Liver (tissue), 9 donors: ENCODE data around the gene PUSL1. TPM values are rescaled to one million over a fixed set of nuclear protein-coding genes. Genes with fewer than 3 reads are reported as not detected.

Experiments
- DNase-seq: peaks from one replicate; pipeline ENCODE4 v3.0.0-alpha.2; 2017; ENCODE audit warnings: low spot score
- H3K27ac ChIP-seq, 2 donors: one replicate each; pipeline ENCODE4 v1.7.0; 2013; ENCODE audit warnings: inconsistent platforms in 2 of 2, low read length in 2 of 2, control low read depth in 1 of 2, low read depth in 1 of 2, mild to moderate bottlenecking in 1 of 2
- H3K27me3 ChIP-seq, 4 donors: one replicate each; pipeline versions ENCODE4 v1.6.1 to v1.7.0; 2013; ENCODE audit warnings: low read length in 3 of 4, inconsistent platforms in 1 of 4, mild to moderate bottlenecking in 1 of 4, moderate library complexity in 1 of 4; ENCODE audit not compliant: control insufficient read depth in 4 of 4, insufficient read depth in 4 of 4
- H3K36me3 ChIP-seq, 4 donors: one replicate each; pipeline versions ENCODE4 v1.6.1 to v1.7.0; 2013; ENCODE audit warnings: low read length in 3 of 4, mild to moderate bottlenecking in 3 of 4, low read depth in 1 of 4, moderate library complexity in 1 of 4; ENCODE audit not compliant: control insufficient read depth in 4 of 4, insufficient read depth in 3 of 4
- H3K4me1 ChIP-seq, 4 donors: one replicate each; pipeline versions ENCODE4 v1.6.1 to v1.7.0; 2013; ENCODE audit warnings: low read length in 3 of 4, mild to moderate bottlenecking in 3 of 4, moderate library complexity in 1 of 4; ENCODE audit not compliant: control insufficient read depth in 4 of 4, insufficient read depth in 4 of 4
- H3K4me3 ChIP-seq, 3 donors: one replicate each; pipeline versions ENCODE4 v1.6.1 to v1.7.0; 2013; ENCODE audit warnings: low read length in 3 of 3, control low read depth in 1 of 3, low read depth in 1 of 3, mild to moderate bottlenecking in 1 of 3
- H3K9ac ChIP-seq, 2 donors: one replicate each; pipeline ENCODE4 v1.7.0; 2013; ENCODE audit warnings: low read length in 2 of 2, mild to moderate bottlenecking in 2 of 2, moderate library complexity in 2 of 2, control low read depth in 1 of 2, low read depth in 1 of 2
- H3K9me3 ChIP-seq, 4 donors: one replicate each; pipeline versions ENCODE4 v1.6.1 to v1.7.0; 2013; ENCODE audit warnings: low read length in 3 of 4; ENCODE audit not compliant: control insufficient read depth in 4 of 4
- EGR1 ChIP-seq, 2 donors: IDR thresholded peaks; 2 replicates each; pipeline ENCODE4 v1.6.1; 2016 to 2018; ENCODE audit warnings: antibody characterized with exemption in 2 of 2, low read depth in 2 of 2
- FOXA1 ChIP-seq: IDR thresholded peaks from 2 replicates; pipeline ENCODE4 v1.6.1; 2016; ENCODE audit warnings: antibody characterized with exemption
- FOXA2 ChIP-seq: IDR thresholded peaks from 2 replicates; pipeline ENCODE4 v1.6.1; 2016; ENCODE audit warnings: antibody characterized with exemption
- HNF4G ChIP-seq: IDR thresholded peaks from 2 replicates; pipeline ENCODE4 v1.6.1; 2016; ENCODE audit warnings: antibody characterized with exemption
- NR2F2 ChIP-seq: IDR thresholded peaks from 2 replicates; pipeline ENCODE4 v1.6.1; 2016; ENCODE audit warnings: antibody characterized with exemption
- RAD21 ChIP-seq, 2 donors: IDR thresholded peaks; 2 replicates each; pipeline ENCODE4 v1.6.1; 2016; ENCODE audit warnings: antibody characterized with exemption in 2 of 2, mild to moderate bottlenecking in 2 of 2
- RXRA ChIP-seq, 2 donors: IDR thresholded peaks; 2 replicates each; pipeline ENCODE4 v1.6.1; 2017 to 2018; ENCODE audit warnings: antibody characterized with exemption in 2 of 2, mild to moderate bottlenecking in 1 of 2
- WGBS: extraction: QIAGEN DNeasy Blood & Tissue Kit; methylation state at CpG from one replicate; pipeline ENCODE4 v1.1.7; 2013; 5-methylcytosine and 5-hydroxymethylcytosine counted together
- polyA plus RNA-seq, 2 donors: library from polyadenylated mRNA; stranded (reverse) in 1 of 2; unstranded in 1 of 2; fragments of 200-250 nt in 1 of 2; fragments of >200 nt in 1 of 2; fragmentation: Nextera tagmentation in 1 of 2; extraction: Ambion mirVana in 1 of 2; gene quantifications; one replicate each; pipeline versions ENCODE4 v1.2.1 to v1.2.3, GENCODE V29; 2013 to 2015
- total RNA-seq, 2 donors: library from RNA; depleted of rRNA; stranded (reverse); fragments of >200 nt; gene quantifications; one replicate each; pipeline ENCODE4 v1.2.3, GENCODE V29; 2014
- TF ChIP-seq, protein P1 (sequence below): IDR thresholded peaks from 2 replicates; pipeline ENCODE4 v1.6.1; 2016; ENCODE audit warnings: antibody characterized with exemption
- TF ChIP-seq, protein P2 (sequence below): fragments of 150-350 bp; IDR thresholded peaks from 2 replicates; pipeline ENCODE4 v1.5.1; 2017; ENCODE audit warnings: improper control_type of control experiment, low read depth, low read length; ENCODE audit not compliant: missing input control
- TF ChIP-seq, protein P3 (sequence below): IDR thresholded peaks from 2 replicates; pipeline ENCODE4 v1.6.1; 2016; ENCODE audit warnings: antibody characterized with exemption, mild to moderate bottlenecking
- TF ChIP-seq, protein P4 (sequence below): IDR thresholded peaks from 2 replicates; pipeline ENCODE4 v1.6.1; 2016; ENCODE audit warnings: antibody characterized with exemption
- donor health status: healthy.
- donor health status: healthy.
- donor health status: healthy.
- donor health status: healthy.
- donor health status: healthy.

PUSL1 gene
- total and polyA plus RNA-seq, 4 donors: 9.3 to 14.9 (median 10.3) TPM

DNA sequence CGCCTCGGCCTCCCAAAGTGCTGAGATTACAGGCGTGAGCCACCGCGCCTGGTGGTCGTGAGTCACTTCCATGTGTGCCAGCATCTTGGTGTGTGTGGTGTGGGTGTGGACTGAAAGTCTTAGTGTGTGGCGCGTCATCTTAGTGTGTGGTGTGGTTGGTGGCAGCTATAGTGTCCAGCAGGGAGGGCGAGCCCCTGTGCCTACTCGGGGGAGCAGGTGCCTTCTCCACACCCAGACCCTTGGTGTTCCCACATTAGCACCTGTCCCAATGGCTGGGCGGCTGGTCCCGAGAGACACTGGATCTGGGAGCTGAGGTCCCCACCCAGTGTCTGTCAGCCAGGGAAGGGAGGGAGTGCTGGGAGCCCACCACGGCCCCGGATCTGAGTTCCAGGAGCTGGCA, 25.4 kb upstream of the PUSL1 start:
- Histone ChIP-seq H3K9me3 (no peaks in the 10 kb centered on the region), H3K9ac (no peak overlapping the region), H3K4me3 (no peak overlapping the region), H3K27me3 (no peaks in the 10 kb centered on the region), H3K36me3 (no peaks in the 10 kb centered on the region), H3K4me1 (peaks cover 9 to 19% (median 16%) of the 10 kb centered on the region in 4 donors), H3K27ac (no peak overlapping the region)
- WGBS: 90% methylated on average over 14 of the region's 14 CpGs
- DNase-seq: no peak
- TF ChIP-seq, protein P1, sequence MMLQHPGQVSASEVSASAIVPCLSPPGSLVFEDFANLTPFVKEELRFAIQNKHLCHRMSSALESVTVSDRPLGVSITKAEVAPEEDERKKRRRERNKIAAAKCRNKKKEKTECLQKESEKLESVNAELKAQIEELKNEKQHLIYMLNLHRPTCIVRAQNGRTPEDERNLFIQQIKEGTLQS: no peak
- TF ChIP-seq, protein P2, sequence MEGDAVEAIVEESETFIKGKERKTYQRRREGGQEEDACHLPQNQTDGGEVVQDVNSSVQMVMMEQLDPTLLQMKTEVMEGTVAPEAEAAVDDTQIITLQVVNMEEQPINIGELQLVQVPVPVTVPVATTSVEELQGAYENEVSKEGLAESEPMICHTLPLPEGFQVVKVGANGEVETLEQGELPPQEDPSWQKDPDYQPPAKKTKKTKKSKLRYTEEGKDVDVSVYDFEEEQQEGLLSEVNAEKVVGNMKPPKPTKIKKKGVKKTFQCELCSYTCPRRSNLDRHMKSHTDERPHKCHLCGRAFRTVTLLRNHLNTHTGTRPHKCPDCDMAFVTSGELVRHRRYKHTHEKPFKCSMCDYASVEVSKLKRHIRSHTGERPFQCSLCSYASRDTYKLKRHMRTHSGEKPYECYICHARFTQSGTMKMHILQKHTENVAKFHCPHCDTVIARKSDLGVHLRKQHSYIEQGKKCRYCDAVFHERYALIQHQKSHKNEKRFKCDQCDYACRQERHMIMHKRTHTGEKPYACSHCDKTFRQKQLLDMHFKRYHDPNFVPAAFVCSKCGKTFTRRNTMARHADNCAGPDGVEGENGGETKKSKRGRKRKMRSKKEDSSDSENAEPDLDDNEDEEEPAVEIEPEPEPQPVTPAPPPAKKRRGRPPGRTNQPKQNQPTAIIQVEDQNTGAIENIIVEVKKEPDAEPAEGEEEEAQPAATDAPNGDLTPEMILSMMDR: no peak
- TF ChIP-seq, protein P3, sequence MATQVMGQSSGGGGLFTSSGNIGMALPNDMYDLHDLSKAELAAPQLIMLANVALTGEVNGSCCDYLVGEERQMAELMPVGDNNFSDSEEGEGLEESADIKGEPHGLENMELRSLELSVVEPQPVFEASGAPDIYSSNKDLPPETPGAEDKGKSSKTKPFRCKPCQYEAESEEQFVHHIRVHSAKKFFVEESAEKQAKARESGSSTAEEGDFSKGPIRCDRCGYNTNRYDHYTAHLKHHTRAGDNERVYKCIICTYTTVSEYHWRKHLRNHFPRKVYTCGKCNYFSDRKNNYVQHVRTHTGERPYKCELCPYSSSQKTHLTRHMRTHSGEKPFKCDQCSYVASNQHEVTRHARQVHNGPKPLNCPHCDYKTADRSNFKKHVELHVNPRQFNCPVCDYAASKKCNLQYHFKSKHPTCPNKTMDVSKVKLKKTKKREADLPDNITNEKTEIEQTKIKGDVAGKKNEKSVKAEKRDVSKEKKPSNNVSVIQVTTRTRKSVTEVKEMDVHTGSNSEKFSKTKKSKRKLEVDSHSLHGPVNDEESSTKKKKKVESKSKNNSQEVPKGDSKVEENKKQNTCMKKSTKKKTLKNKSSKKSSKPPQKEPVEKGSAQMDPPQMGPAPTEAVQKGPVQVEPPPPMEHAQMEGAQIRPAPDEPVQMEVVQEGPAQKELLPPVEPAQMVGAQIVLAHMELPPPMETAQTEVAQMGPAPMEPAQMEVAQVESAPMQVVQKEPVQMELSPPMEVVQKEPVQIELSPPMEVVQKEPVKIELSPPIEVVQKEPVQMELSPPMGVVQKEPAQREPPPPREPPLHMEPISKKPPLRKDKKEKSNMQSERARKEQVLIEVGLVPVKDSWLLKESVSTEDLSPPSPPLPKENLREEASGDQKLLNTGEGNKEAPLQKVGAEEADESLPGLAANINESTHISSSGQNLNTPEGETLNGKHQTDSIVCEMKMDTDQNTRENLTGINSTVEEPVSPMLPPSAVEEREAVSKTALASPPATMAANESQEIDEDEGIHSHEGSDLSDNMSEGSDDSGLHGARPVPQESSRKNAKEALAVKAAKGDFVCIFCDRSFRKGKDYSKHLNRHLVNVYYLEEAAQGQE: no peak

DNA sequence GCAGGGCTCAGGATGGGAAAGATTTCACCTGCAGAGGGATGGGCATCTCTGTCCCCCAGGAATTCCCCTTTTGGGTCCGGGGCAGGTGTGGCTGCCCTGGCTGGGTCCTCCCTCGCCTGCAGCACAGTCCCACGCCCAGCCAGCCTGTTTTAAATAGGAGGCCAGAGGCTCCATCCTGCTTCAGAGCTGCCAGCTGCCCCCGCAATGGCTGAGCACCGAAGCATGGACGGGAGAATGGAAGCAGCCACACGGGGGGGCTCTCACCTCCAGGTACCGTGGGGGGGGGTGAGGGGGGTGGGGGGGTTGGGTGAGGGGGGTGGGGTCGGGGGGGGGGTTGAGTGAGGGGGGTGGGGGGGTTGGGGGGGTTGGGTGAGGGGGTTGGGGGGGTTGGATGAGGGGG, 24.6 kb upstream of the PUSL1 start:
- H3K4me3 ChIP-seq: no peak overlapping the region
- DNase-seq: no peak
- 26% methylated on average over 9 of the region's 9 CpGs for WGBS

More for the DNA sequence above, 24.6 kb upstream of the PUSL1 start:
- Histone ChIP-seq H3K4me1 (peaks cover 9 to 19% (median 14%) of the 10 kb centered on the region in 4 donors), H3K27me3 (no peaks in the 10 kb centered on the region), H3K9ac (no peak overlapping the region), H3K9me3 (no peaks in the 10 kb centered on the region), H3K36me3 (no peaks in the 10 kb centered on the region), H3K27ac (no peak overlapping the region)
- TF ChIP-seq FOXA1 (no peak), EGR1 (IDR thresholded peaks at IDR 0.05; ENCODE audit: low read depth in 2 of 2) (no peak), FOXA2 (no peak), HNF4G (no peak), RAD21 (IDR thresholded peaks at IDR 0.05) (no peak), RXRA (IDR thresholded peaks at IDR 0.05) (no peak), NR2F2 (no peak)
- TF ChIP-seq, protein P2: no peak
- TF ChIP-seq, protein P4, sequence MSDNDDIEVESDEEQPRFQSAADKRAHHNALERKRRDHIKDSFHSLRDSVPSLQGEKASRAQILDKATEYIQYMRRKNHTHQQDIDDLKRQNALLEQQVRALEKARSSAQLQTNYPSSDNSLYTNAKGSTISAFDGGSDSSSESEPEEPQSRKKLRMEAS: no peak
- TF ChIP-seq, protein P3: no peak
